Mesenchymal stem cell (in vitro differentiated cells and primary cell): ENCODE results near the gene BRICD5.
A peak's percentile ranks its signal among the peaks of the same experiment; 100 is the strongest.

Source experiments
- DNase-seq: peaks from one replicate; pipeline ENCODE4 v3.0.0-alpha.2; 2013
- H2AFZ ChIP-seq: one replicate; pipeline ENCODE4 v1.6.1; 2013; ENCODE audit warnings: low read depth, mild to moderate bottlenecking, control low read depth, inconsistent platforms, low read length, moderate library complexity
- H2AK5ac ChIP-seq: 2 replicates; pipeline ENCODE4 v1.6.1; 2013; ENCODE audit warnings: low read length, moderate library complexity, mild to moderate bottlenecking, inconsistent platforms; ENCODE audit not compliant: severe bottlenecking
- H2BK120ac ChIP-seq: one replicate; pipeline ENCODE4 v1.6.1; 2013; ENCODE audit warnings: low read depth, mild to moderate bottlenecking, inconsistent platforms, low read length, moderate library complexity
- H2BK12ac ChIP-seq, 2 experiments: one replicate each; pipeline ENCODE4 v1.6.1; 2013; ENCODE audit warnings: inconsistent platforms in 2 of 2, low read length in 2 of 2, mild to moderate bottlenecking in 2 of 2, moderate library complexity in 2 of 2, control low read depth in 1 of 2
- H2BK15ac ChIP-seq: one replicate; pipeline ENCODE4 v1.6.1; 2013; ENCODE audit warnings: mild to moderate bottlenecking, low read depth, inconsistent platforms; ENCODE audit not compliant: poor library complexity, severe bottlenecking
- H2BK5ac ChIP-seq: 2 replicates; pipeline ENCODE4 v1.6.1; 2013; ENCODE audit warnings: low read depth, mild to moderate bottlenecking, low read length, control low read depth, inconsistent platforms; ENCODE audit not compliant: poor library complexity, severe bottlenecking
- H3K14ac ChIP-seq, 2 experiments: one replicate each; pipeline ENCODE4 v1.6.1; 2013; ENCODE audit warnings: inconsistent platforms in 2 of 2, low read length in 2 of 2, control low read depth in 1 of 2, mild to moderate bottlenecking in 1 of 2, moderate library complexity in 1 of 2
- H3K18ac ChIP-seq, 2 experiments: one replicate each; pipeline ENCODE4 v1.6.1; 2013; ENCODE audit warnings: inconsistent platforms in 2 of 2, low read length in 2 of 2, control low read depth in 1 of 2, low read depth in 1 of 2, mild to moderate bottlenecking in 1 of 2
- H3K23ac ChIP-seq, 2 experiments: one replicate each; pipeline ENCODE4 v1.6.1; 2013; ENCODE audit warnings: inconsistent platforms in 2 of 2, low read length in 2 of 2, mild to moderate bottlenecking in 2 of 2, moderate library complexity in 2 of 2, control low read depth in 1 of 2
- H3K27ac ChIP-seq: 2 replicates; pipeline ENCODE4 v1.5.1; 2013; ENCODE audit warnings: mild to moderate bottlenecking, moderate library complexity, low read length, control low read depth, inconsistent platforms; ENCODE audit not compliant: poor library complexity, severe bottlenecking
- H3K27me3 ChIP-seq, 2 experiments: 2 replicates each; pipeline versions ENCODE4 v1.6.1 to v1.7.0; 2013; ENCODE audit warnings: low read length in 2 of 2, mild to moderate bottlenecking in 2 of 2, moderate library complexity in 2 of 2, control low read depth in 1 of 2, inconsistent platforms in 1 of 2; ENCODE audit not compliant: control insufficient read depth in 1 of 2, insufficient read depth in 1 of 2
- H3K36me3 ChIP-seq, 2 experiments: 2 replicates each; pipeline versions ENCODE4 v1.6.1 to v1.7.0; 2013; ENCODE audit warnings: low read length in 2 of 2, control low read depth in 1 of 2, inconsistent platforms in 1 of 2, low read depth in 1 of 2, mild to moderate bottlenecking in 1 of 2; ENCODE audit not compliant: insufficient read depth in 2 of 2, control insufficient read depth in 1 of 2
- H3K4ac ChIP-seq, 2 experiments: one replicate each; pipeline ENCODE4 v1.6.1; 2013; ENCODE audit warnings: inconsistent platforms in 2 of 2, low read length in 2 of 2, mild to moderate bottlenecking in 2 of 2, moderate library complexity in 2 of 2, control low read depth in 1 of 2, low read depth in 1 of 2
- H3K4me1 ChIP-seq: 2 replicates; pipeline ENCODE4 v1.6.1; 2013; ENCODE audit warnings: low read depth, low read length, control low read depth; ENCODE audit not compliant: control insufficient read depth, insufficient read depth
- H3K4me2 ChIP-seq: 2 replicates; pipeline ENCODE4 v1.6.1; 2013; ENCODE audit warnings: low read length, mild to moderate bottlenecking, inconsistent platforms; ENCODE audit not compliant: poor library complexity, severe bottlenecking
- H3K4me3 ChIP-seq, 2 experiments: 2 replicates each; pipeline versions ENCODE4 v1.5.1 to v1.7.0; 2013; ENCODE audit warnings: low read length in 2 of 2, mild to moderate bottlenecking in 2 of 2, control low read depth in 1 of 2, low read depth in 1 of 2; ENCODE audit not compliant: insufficient read depth in 1 of 2
- H3K79me1 ChIP-seq: replicated peaks from 2 replicates; pipeline ENCODE4 v1.6.1; 2013; ENCODE audit warnings: mild to moderate bottlenecking, control low read depth, low read length, inconsistent platforms; ENCODE audit not compliant: poor library complexity, severe bottlenecking
- H3K9ac ChIP-seq: 2 replicates; pipeline ENCODE4 v1.7.0; 2013; ENCODE audit warnings: mild to moderate bottlenecking, low read length, moderate library complexity
- H3K9me3 ChIP-seq: 2 replicates; pipeline ENCODE4 v1.7.0; 2013; ENCODE audit warnings: mild to moderate bottlenecking, low read length; ENCODE audit not compliant: control insufficient read depth
- H4K8ac ChIP-seq: one replicate; pipeline ENCODE4 v1.6.1; 2013; ENCODE audit warnings: inconsistent platforms, mild to moderate bottlenecking, low read length, moderate library complexity
- H4K91ac ChIP-seq: one replicate; pipeline ENCODE4 v1.6.1; 2013; ENCODE audit warnings: mild to moderate bottlenecking, low read length, inconsistent platforms
- WGBS: methylation state at CpG from one replicate; pipeline ENCODE4 v1.1.7; 2013; ENCODE audit warnings: mixed read lengths; 5-methylcytosine and 5-hydroxymethylcytosine counted together

BRICD5 gene

GRCh38 chr16:2238838-2239675, 28.4 kb upstream of the BRICD5 start:
- Histone ChIP-seq H2BK15ac (no peak overlapping the region), H3K23ac (no peak overlapping the region), H3K27ac (no peak overlapping the region), H3K36me3 (peaks cover 42 to 72% of the 10 kb centered on the region in 2 experiments), H2AFZ (no peak overlapping the region), H3K9me3 (no peaks in the 10 kb centered on the region), H3K14ac (no peak overlapping the region), H2BK12ac (no peak overlapping the region), H3K4me2 (no peak overlapping the region), H3K79me1 (peaks cover 7% of the 10 kb centered on the region), H4K8ac (no peak overlapping the region), H4K91ac (no peak overlapping the region), H2BK5ac (no peak overlapping the region), H2BK120ac (no peak overlapping the region), H3K9ac (no peak overlapping the region), H3K4me1 (peaks cover 20% of the 10 kb centered on the region), H3K4me3 (no peak overlapping the region), H2AK5ac (no peak overlapping the region), H3K4ac (no peak overlapping the region), H3K18ac (no peak overlapping the region), H3K27me3 (peaks cover 3 to 18% of the 10 kb centered on the region in 2 experiments)
- WGBS: 81% methylated on average over 15 of the region's 15 CpGs
- DNase-seq: no peak

GRCh38 chr16:2238150-2238837, 27.6 kb upstream of the BRICD5 start:
- H3K18ac ChIP-seq: no peak overlapping the region
- no peak overlapping the region for H4K91ac ChIP-seq
- H3K9me3 ChIP-seq: no peaks in the 10 kb centered on the region
- peak overlapping the region in 1 of 2 experiments; percentile 23 for H2BK12ac ChIP-seq
- 74% methylated on average over 18 of the region's 18 CpGs for WGBS
- H3K79me1 ChIP-seq: peaks cover 5% of the 10 kb centered on the region
- no peak overlapping the region for H3K4ac ChIP-seq
- H2AK5ac ChIP-seq: no peak overlapping the region
- peaks cover 20% of the 10 kb centered on the region for H3K4me1 ChIP-seq
- H2BK15ac ChIP-seq: no peak overlapping the region
- H3K4me3 ChIP-seq: no peak overlapping the region
- H3K23ac ChIP-seq: no peak overlapping the region
- no peak for DNase-seq
- H3K27ac ChIP-seq: no peak overlapping the region
- peaks cover 3 to 18% of the 10 kb centered on the region in 2 experiments for H3K27me3 ChIP-seq
- H3K9ac ChIP-seq: no peak overlapping the region
- H3K14ac ChIP-seq: peak overlapping the region in 1 of 2 experiments; percentile 18
- H3K36me3 ChIP-seq: peaks cover 42 to 72% of the 10 kb centered on the region in 2 experiments
- H2AFZ ChIP-seq: no peak overlapping the region
- H3K4me2 ChIP-seq: no peak overlapping the region
- H2BK5ac ChIP-seq: no peak overlapping the region
- H4K8ac ChIP-seq: peak overlapping the region; percentile 19
- H2BK120ac ChIP-seq: no peak overlapping the region

GRCh38 chr16:2237493-2238149, 27.0 kb upstream of the BRICD5 start:
- H3K27me3 ChIP-seq: peaks cover 3 to 18% of the 10 kb centered on the region in 2 experiments
- no peak overlapping the region for H4K8ac ChIP-seq
- 23% methylated on average over 65 of the region's 65 CpGs for WGBS
- no peak overlapping the region for H2BK15ac ChIP-seq
- H3K14ac ChIP-seq: no peak overlapping the region
- H2BK120ac ChIP-seq: no peak overlapping the region
- H3K9ac ChIP-seq: no peak overlapping the region
- no peak overlapping the region for H3K4me3 ChIP-seq
- no peak overlapping the region for H2BK12ac ChIP-seq
- no peak overlapping the region for H3K27ac ChIP-seq
- no peak overlapping the region for H3K4me2 ChIP-seq
- no peak overlapping the region for H2AFZ ChIP-seq
- peaks cover 20% of the 10 kb centered on the region for H3K4me1 ChIP-seq
- H4K91ac ChIP-seq: peak overlapping the region; percentile 6
- DNase-seq: no peak
- H2AK5ac ChIP-seq: no peak overlapping the region
- peak overlapping the region in 1 of 2 experiments; percentile 11 for H3K18ac ChIP-seq
- H2BK5ac ChIP-seq: no peak overlapping the region
- H3K4ac ChIP-seq: no peak overlapping the region
- H3K36me3 ChIP-seq: peaks cover 42 to 72% of the 10 kb centered on the region in 2 experiments
- no peak overlapping the region for H3K23ac ChIP-seq
- peaks cover 10% of the 10 kb centered on the region for H3K79me1 ChIP-seq
- no peaks in the 10 kb centered on the region for H3K9me3 ChIP-seq

- peak overlapping the region; percentile 38 for H4K8ac ChIP-seq
- no peak overlapping the region for H3K18ac ChIP-seq
- no peak overlapping the region for H3K27ac ChIP-seq
Observed at GRCh38 chr16:2237102-2237482, 26.4 kb upstream of the BRICD5 start.

More at GRCh38 chr16:2237102-2237482, 26.4 kb upstream of the BRICD5 start:
- Histone ChIP-seq H3K9me3 (no peaks in the 10 kb centered on the region), H2AK5ac (no peak overlapping the region), H3K4me2 (peak overlapping the region; percentile 37), H2BK15ac (peak overlapping the region; percentile 52), H3K79me1 (peaks cover 10% of the 10 kb centered on the region), H3K4ac (no peak overlapping the region), H2AFZ (no peak overlapping the region), H3K4me3 (peak overlapping the region; percentile 35 to 67), H3K9ac (no peak overlapping the region), H3K36me3 (peaks cover 41 to 75% of the 10 kb centered on the region in 2 experiments), H3K23ac (peak overlapping the region in 1 of 2 experiments; percentile 40), H2BK120ac (peak overlapping the region; percentile 9), H2BK12ac (no peak overlapping the region), H2BK5ac (no peak overlapping the region), H3K14ac (no peak overlapping the region), H4K91ac (no peak overlapping the region), H3K27me3 (peaks cover 3 to 18% of the 10 kb centered on the region in 2 experiments), H3K4me1 (peaks cover 20% of the 10 kb centered on the region)
- DNase-seq: no peak
- 10% methylated on average over 40 of the region's 40 CpGs for WGBS
